ELR (cell line): Measurements from ENCODE around the gene NEMP2.
A peak's percentile ranks its signal among the peaks of the same experiment; 100 is the strongest.
"Not testable (repeated sequence)": the region's sequence is repeated elsewhere in the genome, so short reads cannot be mapped to it uniquely, and the experiment has no call there.

Source experiments
- DNase-seq: peaks from one replicate; pipeline ENCODE4 v3.0.0-alpha.2; 2015; ENCODE audit warnings: low read depth

NEMP2 gene

DNA sequence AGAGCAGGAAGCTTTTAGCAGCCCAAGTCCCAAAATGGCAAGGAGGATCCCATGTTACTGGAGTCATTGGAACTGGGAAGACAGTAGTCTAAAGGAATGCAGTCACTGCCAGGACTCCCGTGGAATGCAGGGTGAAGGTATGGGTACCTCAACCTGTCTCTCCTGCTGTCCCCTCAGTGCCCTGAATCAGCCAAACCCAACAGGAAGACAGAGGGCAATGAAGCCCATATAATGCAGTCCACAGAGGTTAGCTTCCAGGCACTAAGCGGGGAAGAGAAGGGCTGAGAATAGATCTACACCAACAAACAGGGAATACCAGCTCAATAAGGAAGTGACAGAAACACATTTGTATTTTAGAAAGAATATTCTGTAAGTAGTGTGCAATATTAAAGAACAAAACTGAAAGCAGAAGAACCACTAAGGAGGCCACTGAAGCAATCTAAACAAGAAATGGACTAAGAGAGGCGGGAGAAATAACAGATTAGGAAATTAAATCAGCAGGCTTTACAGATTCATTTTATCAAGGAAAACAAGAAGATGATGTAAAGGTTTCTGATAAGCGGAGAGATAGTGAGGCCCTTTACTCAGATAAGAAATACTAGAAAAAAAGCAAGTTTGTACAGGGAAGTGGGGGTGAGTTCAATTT is 8.3 kb downstream of the NEMP2 start:
- DNase-seq = no peak

DNA sequence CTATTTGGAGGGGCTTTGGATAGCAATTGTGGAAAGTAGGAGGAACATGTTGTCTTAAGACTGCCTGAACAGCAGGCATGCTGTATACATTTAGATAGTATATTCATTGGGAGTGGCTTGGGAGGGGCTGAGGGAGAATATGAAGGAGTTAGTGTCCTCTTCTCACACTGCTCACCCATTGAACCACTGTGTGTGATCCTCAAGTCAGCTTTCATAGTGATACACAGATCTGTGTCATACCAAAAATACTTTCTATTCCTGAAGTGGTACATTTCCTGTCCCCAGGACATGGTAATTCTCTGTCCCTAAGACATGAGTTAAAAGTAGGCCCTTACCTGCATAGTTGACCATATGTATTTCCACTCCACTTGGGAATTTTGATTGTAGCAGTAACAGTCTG is 9.6 kb downstream of the NEMP2 start:
- no peak for DNase-seq

GRCh38 chr2:190519975-190520767 is 14.4 kb downstream of the NEMP2 start:
- DNase-seq = no peak

DNA sequence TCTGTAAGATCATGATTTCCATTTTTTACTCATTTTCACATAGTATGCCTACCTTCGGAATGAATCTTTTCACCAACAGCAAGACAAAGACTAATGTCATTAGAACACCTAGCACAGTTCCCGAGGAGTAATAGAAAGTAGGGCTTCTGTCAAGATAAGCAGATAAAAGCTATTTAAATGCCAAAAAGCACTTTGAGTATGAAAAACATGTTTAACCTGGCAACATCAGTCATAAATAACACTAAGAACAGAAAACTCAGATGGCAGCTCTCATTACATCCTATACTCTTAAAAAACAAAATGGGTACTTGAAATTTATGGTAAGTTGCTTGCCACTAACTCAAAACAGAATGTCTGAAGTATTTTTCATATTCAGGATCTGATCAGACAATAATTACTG is 17.1 kb downstream of the NEMP2 start:
- DNase-seq = no peak

GRCh38 chr2:190515687-190516086 is 18.8 kb downstream of the NEMP2 start:
- DNase-seq = no peak

GRCh38 chr2:190514676-190515075 is 19.8 kb downstream of the NEMP2 start:
- peak; percentile 49 for DNase-seq

- DNase-seq = no peak
Measured at GRCh38 chr2:190513877-190514276, 20.6 kb downstream of the NEMP2 start.

- no peak for DNase-seq
Measured at GRCh38 chr2:190512539-190513095, 21.9 kb downstream of the NEMP2 start.

DNA sequence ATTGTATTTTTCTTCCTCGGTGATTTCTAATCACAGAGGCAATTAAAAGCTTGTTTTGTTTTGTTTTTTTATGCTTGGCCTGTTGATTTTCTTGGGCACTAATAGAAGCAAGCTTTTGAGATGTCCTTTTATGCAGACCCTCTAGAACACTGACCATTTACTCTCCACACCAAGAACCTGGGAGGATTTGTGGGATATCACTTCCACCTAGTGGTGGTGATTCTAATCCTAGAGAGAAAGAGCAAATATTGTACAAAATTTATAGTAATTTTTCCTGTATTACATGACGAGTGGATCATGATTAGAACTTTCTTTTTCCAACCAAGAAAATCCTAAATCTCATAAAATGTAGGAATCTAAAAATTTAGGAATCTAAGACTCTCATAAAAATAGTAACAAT is 23.4 kb downstream of the NEMP2 start:
- peak; percentile 52 for DNase-seq

DNA sequence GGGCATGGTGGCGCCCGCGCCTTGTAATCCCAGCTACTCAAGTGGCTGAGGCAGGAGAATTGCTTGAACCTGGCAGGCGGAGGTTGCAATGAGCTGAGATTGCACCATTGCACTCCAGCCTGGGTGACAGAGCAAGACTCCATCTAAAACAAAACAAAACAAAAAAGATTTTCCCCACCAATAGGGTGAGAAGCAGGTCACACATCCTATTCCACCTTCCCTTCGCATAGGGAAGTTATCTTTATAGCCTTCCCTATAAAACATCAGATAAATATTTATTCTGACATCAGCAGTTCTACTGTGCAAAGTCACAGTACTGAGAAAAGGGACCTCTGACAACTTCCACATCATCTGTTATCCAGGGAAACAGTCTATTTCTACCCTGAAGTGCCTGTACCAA is 24.6 kb downstream of the NEMP2 start:
- not testable (repeated sequence) for DNase-seq

DNA sequence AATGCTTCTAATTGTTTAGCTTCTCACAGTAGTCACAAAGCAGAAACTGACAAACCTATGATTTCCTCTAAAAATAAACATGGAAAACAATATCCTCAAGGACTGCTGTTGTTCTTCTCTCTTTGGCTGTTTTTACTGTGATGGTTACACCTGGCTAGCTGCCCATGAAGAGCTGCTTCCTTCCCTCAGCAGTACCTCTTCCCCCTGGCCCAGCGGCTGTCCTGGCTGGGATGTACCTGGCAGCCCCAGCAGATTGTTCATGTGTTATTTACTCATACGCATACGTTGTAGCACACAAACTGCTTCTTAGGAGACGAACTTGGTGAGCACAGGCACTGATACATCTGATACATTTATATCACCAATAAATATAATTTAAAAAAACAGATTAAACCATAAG is 27.4 kb downstream of the NEMP2 start:
- no peak for DNase-seq

- no peak for DNase-seq
Measured at GRCh38 chr2:190506666-190507065, 27.9 kb downstream of the NEMP2 start.

GRCh38 chr2:190505696-190506095 is 28.8 kb downstream of the NEMP2 start:
- DNase-seq = no peak

DNA sequence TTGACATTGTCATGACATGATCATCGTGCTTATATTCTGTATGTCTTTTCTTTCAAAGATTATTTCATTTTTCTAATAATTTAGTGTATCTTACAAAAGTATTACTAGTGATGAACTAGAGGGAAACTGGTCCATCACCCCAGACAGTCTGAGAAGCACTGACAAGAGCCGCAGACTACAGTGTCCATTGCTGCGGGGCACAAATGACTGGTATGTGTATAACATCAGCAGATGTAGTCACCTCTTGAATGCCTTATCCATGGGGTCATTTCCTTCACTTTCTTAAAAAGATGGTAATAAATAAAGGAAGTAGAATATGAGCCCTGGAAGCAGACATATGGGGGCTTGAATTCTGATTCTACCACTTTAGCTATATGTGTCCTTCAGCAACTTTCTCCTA is 29.6 kb downstream of the NEMP2 start:
- DNase-seq = peak; percentile 75

DNA sequence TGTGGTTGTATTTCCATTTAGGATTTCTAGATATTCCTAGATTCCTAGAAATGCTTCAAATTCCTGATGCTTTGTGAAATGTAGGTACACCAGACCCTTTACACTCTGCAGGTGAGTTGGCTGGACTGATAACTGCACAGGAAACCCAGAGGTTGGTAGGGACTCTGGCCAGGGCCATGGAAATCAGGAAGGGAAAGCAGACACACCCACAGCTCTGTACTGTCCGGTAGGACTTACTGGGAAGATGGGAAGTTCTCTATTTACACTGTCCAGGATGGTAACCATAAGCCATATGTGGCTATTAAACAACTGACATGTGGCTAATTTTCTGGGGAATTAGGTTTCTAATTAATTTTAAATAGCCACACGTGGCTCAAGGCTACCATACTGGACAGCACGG is 31.4 kb downstream of the NEMP2 start:
- no peak for DNase-seq

GRCh38 chr2:190501702-190502407 is 32.7 kb downstream of the NEMP2 start:
- DNase-seq = no peak

GRCh38 chr2:190501231-190501630 is 33.3 kb downstream of the NEMP2 start:
- DNase-seq = no peak

DNA sequence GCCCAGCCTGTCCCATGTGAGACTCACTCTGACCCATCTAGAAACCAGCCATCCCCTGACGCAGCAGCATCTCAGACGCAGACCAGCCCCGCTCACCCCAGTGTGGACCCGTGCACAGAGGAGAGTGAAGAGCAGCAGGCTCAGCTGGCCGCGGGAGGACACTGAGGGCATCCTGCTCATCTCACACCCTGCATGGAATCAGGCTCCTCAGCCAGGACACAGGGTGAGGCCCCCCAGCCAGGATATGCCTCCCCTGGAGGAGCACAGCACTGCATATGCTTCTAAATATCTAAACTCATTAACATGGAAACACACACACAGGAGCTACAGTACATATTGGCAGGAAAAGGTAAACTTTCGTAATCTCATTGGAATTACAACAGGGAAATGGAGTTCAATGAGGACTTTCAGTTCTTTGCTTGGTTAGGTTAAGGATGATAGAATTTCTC is 34.4 kb downstream of the NEMP2 start:
- no peak for DNase-seq

- no peak for DNase-seq
Measured at GRCh38 chr2:190499273-190499672, 35.2 kb downstream of the NEMP2 start.

GRCh38 chr2:190497428-190497827 is 37.1 kb downstream of the NEMP2 start:
- no peak for DNase-seq

DNA sequence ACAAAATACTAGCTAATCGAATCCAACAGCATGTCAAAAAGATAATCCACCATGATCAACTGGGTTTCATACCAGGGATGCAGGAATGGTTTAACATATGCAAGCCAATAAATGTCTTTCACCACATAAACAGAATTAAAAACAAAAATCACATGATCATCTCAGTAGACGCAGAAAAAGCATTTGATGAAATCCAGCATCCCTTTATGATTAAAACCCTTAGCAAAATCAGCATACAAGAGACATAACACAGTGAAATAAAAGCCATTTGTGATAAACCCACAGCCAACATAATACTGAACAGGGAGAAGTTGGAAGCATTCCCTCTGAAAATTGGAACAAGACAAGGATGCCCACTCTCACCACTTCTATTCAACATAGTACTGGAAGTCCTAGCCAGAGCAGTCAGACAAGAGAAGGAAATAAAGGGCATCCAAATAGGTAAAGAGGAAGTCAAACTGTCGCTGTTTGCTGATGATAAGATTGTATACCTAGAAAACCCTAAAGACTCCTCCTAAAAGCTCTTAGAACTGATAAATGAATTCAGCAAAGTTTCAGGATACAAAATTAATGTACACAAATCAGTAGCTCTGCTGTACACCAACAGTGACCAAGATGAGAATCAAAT is 39.8 kb downstream of the NEMP2 start:
- not testable (repeated sequence) for DNase-seq

GRCh38 chr2:190493095-190493494 is 41.4 kb downstream of the NEMP2 start:
- no peak for DNase-seq
